Activated CD4-positive, alpha-beta T cell treated with anti-CD3 and anti-CD28 coated beads for 36 hours (primary cell): ENCODE data around the gene RPAP3. TPM values are rescaled to one million over a fixed set of nuclear protein-coding genes. Genes with fewer than 3 reads are reported as not detected.

ENCODE experiments used
- ATAC-seq: fragments of 200-7000 bp; cut with Tn5 transposase; one replicate; pipeline ENCODE4 v1.10.0; 2021; ENCODE audit warnings: mild to moderate bottlenecking, moderate library complexity
- CTCF ChIA-PET: fragments of 350-600 bp; sonication (Branson Sonifier 250); formaldehyde crosslinking; loops from one replicate; lab custom pipeline; 2021; ENCODE audit warnings: antibody characterized with exemption; lab: Charles Lee
- POLR2A ChIA-PET: fragments of 350-600 bp; sonication (Branson Sonifier 250); formaldehyde crosslinking; loops from one replicate; lab custom pipeline; 2021; ENCODE audit warnings: antibody characterized with exemption, inconsistent platforms; lab: Charles Lee
- DNase-seq: peaks from one replicate; pipeline ENCODE4 v3.0.0-alpha.2; 2020
- H3K27ac Mint-ChIP-seq: one replicate; pipeline ENCODE4 v1.8.0; 2021; ENCODE audit warnings: mixed read lengths
- H3K27me3 Mint-ChIP-seq: one replicate; pipeline ENCODE4 v1.8.0; 2021; ENCODE audit warnings: mixed read lengths
- H3K36me3 Mint-ChIP-seq: one replicate; pipeline ENCODE4 v1.8.0; 2021; ENCODE audit warnings: low read depth, mixed read lengths
- H3K4me1 Mint-ChIP-seq: one replicate; pipeline ENCODE4 v1.8.0; 2021; ENCODE audit warnings: mixed read lengths
- H3K4me3 Mint-ChIP-seq: one replicate; pipeline ENCODE4 v1.8.0; 2021; ENCODE audit warnings: mild to moderate bottlenecking, moderate library complexity, mixed read lengths
- H3K9me3 Mint-ChIP-seq: one replicate; pipeline ENCODE4 v1.8.0; 2021; ENCODE audit warnings: low read depth, mixed read lengths
- intact Hi-C, 2 experiments: fragments of 100-400 bp; cut with DNase I in 1 of 2; cut with micrococcal nuclease in 1 of 2; formaldehyde crosslinking; loops; one replicate each; pipeline versions ENCODE4 v1.14.2 to v1.15.1; 2022 to 2024; cut with DNase I, micrococcal nuclease
- total RNA-seq, 2 experiments: library from RNA; stranded (reverse); gene quantifications; one replicate each; pipeline ENCODE4 v1.2.3, GENCODE V29; 2021

RPAP3 gene
- total RNA-seq, 2 experiments from 2014 or later = 55.3 to 62.8 TPM

- no peak for DNase-seq
- intact Hi-C loops = loop anchor here (5.0 to 10.0 kb wide), 6 partner anchors 352 to 1495 kb away; partner anchors contain the start of genes CCDC184 (in 1 of the 2), SENP1 (in 1 of the 2) and SLC38A2 (in 1 of the 2)
- Mint-ChIP-seq H3K4me3 (no peak overlapping the region), H3K27me3 (no peaks in the 10 kb centered on the region), H3K27ac (no peak overlapping the region), H3K9me3 (no peaks in the 10 kb centered on the region), H3K36me3 (peaks cover 2% of the 10 kb centered on the region), H3K4me1 (peaks cover 27% of the 10 kb centered on the region)
- ChIA-PET POLR2A (interaction anchor here (0.7 kb wide), 2 partner anchors 39 to 589 kb away, joined by 3 to 4 read pairs; no protein-coding TSS in a partner anchor), CTCF (interaction anchor here (0.6 to 22.8 kb wide), 10 partner anchors 13 to 600 kb away, joined by 3 to 341 read pairs (median 3); partner anchors contain the start of gene SLC48A1)
- no peak for ATAC-seq
Observed at GRCh38 chr12:47709671-47710070, 3.8 kb upstream of the RPAP3 start.

GRCh38 chr12:47709237-47709636, 3.4 kb upstream of the RPAP3 start:
- CTCF ChIA-PET = interaction anchor here (0.6 to 22.8 kb wide), 2 partner anchors 15 to 64 kb away, joined by 5 to 341 read pairs; partner anchors contain the start of gene SLC48A1
- DNase-seq = no peak
- peaks cover 2% of the 10 kb centered on the region for H3K36me3 Mint-ChIP-seq

DNA sequence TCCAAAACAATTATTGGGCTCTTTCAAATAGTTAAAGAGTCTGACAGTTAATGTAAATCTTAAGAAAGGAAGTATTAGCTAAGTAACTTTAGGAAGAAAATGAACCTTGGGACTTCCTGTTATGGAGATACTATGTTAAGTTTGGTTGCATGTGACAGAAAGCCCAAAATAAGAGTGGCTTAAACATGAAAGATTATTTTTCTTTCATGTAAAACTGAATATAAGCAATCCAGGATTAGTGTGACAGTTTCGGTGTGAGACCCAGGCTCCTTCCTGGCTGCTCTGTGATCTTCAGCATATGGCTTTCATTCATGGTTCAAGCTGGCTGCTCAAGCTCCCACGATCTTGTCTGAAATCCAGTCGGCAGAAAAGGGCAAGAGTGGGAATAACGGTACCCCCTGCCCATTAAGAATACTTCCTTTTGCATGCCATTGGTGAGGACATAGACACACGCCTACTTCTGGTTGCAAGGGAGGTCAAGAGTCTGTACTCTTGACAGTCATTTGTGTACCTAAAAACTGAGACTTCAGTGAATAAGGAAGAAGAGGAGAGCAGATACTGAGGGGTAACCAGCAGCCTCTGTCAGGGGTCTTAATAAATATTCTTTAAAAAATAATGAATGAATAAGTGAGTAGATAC, 2.2 kb upstream of the RPAP3 start:
- no peaks in the 10 kb centered on the region for H3K27me3 Mint-ChIP-seq
- CTCF ChIA-PET = interaction anchor here (0.8 to 22.8 kb wide), 10 partner anchors 10 to 256 kb away, joined by 3 to 341 read pairs (median 4); partner anchors contain the start of genes SLC48A1 and TMEM106C
- no peaks in the 10 kb centered on the region for H3K9me3 Mint-ChIP-seq
- intact Hi-C loops = loop anchor here (5.0 to 10.0 kb wide), 6 partner anchors 351 to 1493 kb away; partner anchors contain the start of genes CCDC184 (in 1 of the 2), SENP1 (in 1 of the 2) and SLC38A2 (in 1 of the 2)
- peaks cover 40% of the 10 kb centered on the region for H3K4me1 Mint-ChIP-seq
- H3K36me3 Mint-ChIP-seq = peaks cover 11% of the 10 kb centered on the region
- peak; percentile 15 for DNase-seq
- H3K27ac Mint-ChIP-seq = peak overlapping the region; percentile 76
- no peak overlapping the region for H3K4me3 Mint-ChIP-seq
- POLR2A ChIA-PET = no interaction called here
- no peak for ATAC-seq

More at GRCh38 chr12:47709237-47709636, 3.4 kb upstream of the RPAP3 start:
- H3K27ac Mint-ChIP-seq = no peak overlapping the region
- intact Hi-C loops = loop anchor here (5.0 to 10.0 kb wide), 6 partner anchors 352 to 1494 kb away; partner anchors contain the start of genes CCDC184 (in 1 of the 2), SENP1 (in 1 of the 2) and SLC38A2 (in 1 of the 2)
- H3K4me1 Mint-ChIP-seq = peaks cover 29% of the 10 kb centered on the region
- H3K4me3 Mint-ChIP-seq = no peak overlapping the region
- POLR2A ChIA-PET = interaction anchor here (0.7 kb wide), 2 partner anchors 38 to 589 kb away, joined by 3 to 4 read pairs; no protein-coding TSS in a partner anchor
- H3K27me3 Mint-ChIP-seq = no peaks in the 10 kb centered on the region
- H3K9me3 Mint-ChIP-seq = no peaks in the 10 kb centered on the region
- no peak for ATAC-seq

GRCh38 chr12:47707355-47707754, 1.5 kb upstream of the RPAP3 start:
- ATAC-seq (no peak), DNase-seq (no peak)
- CTCF ChIA-PET = interaction anchor here (0.6 to 22.8 kb wide), 16 partner anchors 8 to 256 kb away, joined by 3 to 341 read pairs (median 3); partner anchors contain the start of genes SLC48A1 and TMEM106C
- no peaks in the 10 kb centered on the region for H3K27me3 Mint-ChIP-seq
- intact Hi-C loops = loop anchor here (5.0 to 10.0 kb wide), 6 partner anchors 350 to 1493 kb away; partner anchors contain the start of genes CCDC184 (in 1 of the 2), SENP1 (in 1 of the 2) and SLC38A2 (in 1 of the 2)
- POLR2A ChIA-PET = interaction anchor here (0.7 kb wide), 1 partner anchor 629 kb away, joined by 6 read pairs; no protein-coding TSS in a partner anchor
- H3K9me3 Mint-ChIP-seq = no peaks in the 10 kb centered on the region
- H3K36me3 Mint-ChIP-seq = peaks cover 14% of the 10 kb centered on the region
- peak overlapping the region; percentile 53 for H3K4me3 Mint-ChIP-seq
- peak overlapping the region; percentile 76 for H3K27ac Mint-ChIP-seq
- peaks cover 43% of the 10 kb centered on the region for H3K4me1 Mint-ChIP-seq

- peaks cover 27% of the 10 kb centered on the region for H3K36me3 Mint-ChIP-seq
- intact Hi-C loops = loop anchor here (5.0 to 10.0 kb wide), 6 partner anchors 348 to 1490 kb away; partner anchors contain the start of genes CCDC184 (in 1 of the 2), SENP1 (in 1 of the 2) and SLC38A2 (in 1 of the 2)
- no peaks in the 10 kb centered on the region for H3K9me3 Mint-ChIP-seq
- CTCF ChIA-PET = interaction anchor here (1.9 to 22.8 kb wide), 3 partner anchors 11 to 68 kb away, joined by 6 to 341 read pairs (median 7); partner anchors contain the start of gene SLC48A1
- DNase-seq (no peak), ATAC-seq (no peak)
- peak overlapping the region; percentile 89 for H3K4me3 Mint-ChIP-seq
- POLR2A ChIA-PET = no interaction called here
- peaks cover 47% of the 10 kb centered on the region for H3K4me1 Mint-ChIP-seq
- H3K27ac Mint-ChIP-seq = peak overlapping the region; percentile 65
- H3K27me3 Mint-ChIP-seq = no peaks in the 10 kb centered on the region
Observed at GRCh38 chr12:47705229-47705565, 633 bp downstream of the RPAP3 start.

GRCh38 chr12:47704719-47705118, 1.1 kb downstream of the RPAP3 start:
- peaks cover 46% of the 10 kb centered on the region for H3K4me1 Mint-ChIP-seq
- H3K9me3 Mint-ChIP-seq = no peaks in the 10 kb centered on the region
- intact Hi-C loops = loop anchor here (5.0 to 10.0 kb wide), 6 partner anchors 347 to 1490 kb away; partner anchors contain the start of genes CCDC184 (in 1 of the 2), SENP1 (in 1 of the 2) and SLC38A2 (in 1 of the 2)
- ATAC-seq (no peak), DNase-seq (no peak)
- H3K27ac Mint-ChIP-seq = peak overlapping the region; percentile 65
- H3K4me3 Mint-ChIP-seq = peak overlapping the region; percentile 89
- CTCF ChIA-PET = interaction anchor here (1.2 to 2.7 kb wide), 3 partner anchors 10 to 673 kb away, joined by 3 to 7 read pairs (median 6); no protein-coding TSS in a partner anchor
- H3K36me3 Mint-ChIP-seq = peaks cover 30% of the 10 kb centered on the region
- POLR2A ChIA-PET = interaction anchor here (0.7 kb wide), 1 partner anchor 53 kb away, joined by 3 read pairs; no protein-coding TSS in a partner anchor
- no peaks in the 10 kb centered on the region for H3K27me3 Mint-ChIP-seq

DNA sequence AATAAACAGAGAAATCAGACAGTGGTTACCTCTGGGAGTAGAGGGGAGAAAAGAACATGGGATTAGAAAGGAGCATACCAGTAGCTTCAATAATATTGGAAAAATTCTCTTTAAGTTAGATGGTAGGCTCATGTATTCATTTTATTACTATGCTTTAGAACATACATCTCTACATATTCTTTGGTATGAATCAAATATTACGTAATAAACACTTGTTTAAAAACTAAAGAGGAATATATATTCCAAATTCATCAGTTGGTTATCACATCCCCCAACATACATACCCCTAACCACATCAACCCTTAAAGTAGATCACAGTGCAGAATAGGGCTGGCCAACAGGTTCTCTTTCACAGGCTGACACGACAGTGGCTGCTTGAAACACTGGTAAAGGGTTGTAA, 5.6 kb downstream of the RPAP3 start:
- Mint-ChIP-seq H3K27me3 (no peaks in the 10 kb centered on the region), H3K27ac (no peak overlapping the region), H3K9me3 (no peaks in the 10 kb centered on the region), H3K4me3 (no peak overlapping the region), H3K36me3 (peaks cover 54% of the 10 kb centered on the region), H3K4me1 (peaks cover 24% of the 10 kb centered on the region)
- CTCF ChIA-PET = interaction anchor here (1.2 to 1.4 kb wide), 2 partner anchors 132 to 173 kb away, joined by 3 to 5 read pairs; no protein-coding TSS in a partner anchor
- POLR2A ChIA-PET = no interaction called here
- ATAC-seq = no peak
- intact Hi-C loops = loop anchor here (10.0 kb wide), 3 partner anchors 485 to 1485 kb away; partner anchors contain the start of gene CCDC184 (in 1 of the 2)
- DNase-seq = no peak

- ChIA-PET CTCF (interaction anchor here (1.1 kb wide), 1 partner anchor 17 kb away, joined by 3 read pairs; no protein-coding TSS in a partner anchor), POLR2A (no interaction called here)
- ATAC-seq (no peak), DNase-seq (no peak)
- intact Hi-C loops = no loop called here
- peaks cover 14% of the 10 kb centered on the region for H3K4me1 Mint-ChIP-seq
- H3K27me3 Mint-ChIP-seq = no peaks in the 10 kb centered on the region
- no peak overlapping the region for H3K4me3 Mint-ChIP-seq
- H3K36me3 Mint-ChIP-seq = peaks cover 56% of the 10 kb centered on the region
- H3K27ac Mint-ChIP-seq = no peak overlapping the region
- H3K9me3 Mint-ChIP-seq = no peaks in the 10 kb centered on the region
Observed at GRCh38 chr12:47698631-47699030, 7.2 kb downstream of the RPAP3 start.

GRCh38 chr12:47698055-47698454, 7.8 kb downstream of the RPAP3 start:
- ChIA-PET CTCF (interaction anchor here (1.1 to 1.2 kb wide), 2 partner anchors 18 kb away, joined by 3 to 6 read pairs; no protein-coding TSS in a partner anchor), POLR2A (no interaction called here)
- Mint-ChIP-seq H3K4me3 (no peak overlapping the region), H3K27ac (no peak overlapping the region), H3K4me1 (peaks cover 9% of the 10 kb centered on the region), H3K27me3 (no peaks in the 10 kb centered on the region), H3K36me3 (peaks cover 58% of the 10 kb centered on the region), H3K9me3 (no peaks in the 10 kb centered on the region)
- intact Hi-C loops = no loop called here
- ATAC-seq (no peak), DNase-seq (no peak)

- peaks cover 35% of the 10 kb centered on the region for H3K36me3 Mint-ChIP-seq
- no peaks in the 10 kb centered on the region for H3K4me1 Mint-ChIP-seq
- no peak for DNase-seq
- no peak overlapping the region for H3K4me3 Mint-ChIP-seq
- ATAC-seq = no peak
- H3K27me3 Mint-ChIP-seq = no peaks in the 10 kb centered on the region
- ChIA-PET CTCF (no interaction called here), POLR2A (no interaction called here)
- intact Hi-C loops = no loop called here
- no peak overlapping the region for H3K27ac Mint-ChIP-seq
- H3K9me3 Mint-ChIP-seq = no peaks in the 10 kb centered on the region
Observed at GRCh38 chr12:47689215-47689614, 16.6 kb downstream of the RPAP3 start.

DNA sequence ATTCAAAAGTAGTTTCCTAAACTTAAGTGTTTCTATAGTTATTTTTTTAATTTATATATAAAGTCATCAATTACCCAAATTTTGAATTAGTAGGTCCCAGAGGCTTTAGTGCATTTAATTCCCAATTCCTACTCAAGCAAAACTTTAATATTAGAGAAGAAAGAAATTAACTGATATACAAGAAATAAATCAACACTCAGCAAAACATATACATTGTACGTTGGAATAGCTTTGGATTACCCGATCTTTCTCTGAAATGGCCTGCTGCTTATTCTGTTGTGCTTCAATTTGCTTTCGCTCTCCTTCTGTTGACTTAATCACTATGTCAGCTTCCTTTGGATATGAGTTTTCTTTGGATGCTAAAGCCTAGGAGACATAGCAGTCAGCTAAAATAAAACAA, 18.2 kb downstream of the RPAP3 start:
- no peak for DNase-seq
- intact Hi-C loops = no loop called here
- peaks cover 10% of the 10 kb centered on the region for H3K4me1 Mint-ChIP-seq
- no peaks in the 10 kb centered on the region for H3K27me3 Mint-ChIP-seq
- CTCF ChIA-PET = interaction anchor here (0.8 to 2.7 kb wide), 13 partner anchors 18 to 666 kb away, joined by 3 to 23 read pairs (median 5); no protein-coding TSS in a partner anchor
- H3K9me3 Mint-ChIP-seq = no peaks in the 10 kb centered on the region
- no peak overlapping the region for H3K27ac Mint-ChIP-seq
- peaks cover 34% of the 10 kb centered on the region for H3K36me3 Mint-ChIP-seq
- ATAC-seq = no peak
- H3K4me3 Mint-ChIP-seq = no peak overlapping the region
- POLR2A ChIA-PET = no interaction called here
